ENCODE data around the gene ARHGEF7. TPM values are rescaled to one million over a fixed set of nuclear protein-coding genes. Genes with fewer than 3 reads are reported as not detected.

ARHGEF7 gene
- total RNA-seq, 1 donor from 2014 or later: 63.7 TPM

DNA sequence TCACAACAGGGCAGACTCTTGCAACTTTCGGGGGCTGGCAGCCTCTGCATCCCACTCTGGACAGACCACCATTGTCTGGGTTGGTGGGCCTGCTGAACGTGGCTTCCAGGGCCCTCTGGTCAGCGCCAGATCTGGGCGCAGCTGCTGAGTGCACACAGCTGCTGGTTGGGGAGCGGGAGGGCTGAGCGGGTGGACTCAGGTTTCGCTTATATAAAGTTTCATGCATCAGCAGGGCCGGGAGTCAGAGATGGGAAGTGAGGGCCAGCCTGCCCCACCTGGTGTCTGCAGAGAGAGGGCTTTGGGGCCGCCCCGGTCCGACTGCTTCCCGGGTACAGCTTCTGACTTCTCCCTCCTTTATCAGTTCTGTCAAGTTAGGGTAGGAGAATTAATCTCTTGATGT is 6.9 kb downstream of the ARHGEF7 start:
- intact Hi-C loops (cut with DNase I): no loop called here
- no peak overlapping the region for H3K4me3 ChIP-seq

DNA sequence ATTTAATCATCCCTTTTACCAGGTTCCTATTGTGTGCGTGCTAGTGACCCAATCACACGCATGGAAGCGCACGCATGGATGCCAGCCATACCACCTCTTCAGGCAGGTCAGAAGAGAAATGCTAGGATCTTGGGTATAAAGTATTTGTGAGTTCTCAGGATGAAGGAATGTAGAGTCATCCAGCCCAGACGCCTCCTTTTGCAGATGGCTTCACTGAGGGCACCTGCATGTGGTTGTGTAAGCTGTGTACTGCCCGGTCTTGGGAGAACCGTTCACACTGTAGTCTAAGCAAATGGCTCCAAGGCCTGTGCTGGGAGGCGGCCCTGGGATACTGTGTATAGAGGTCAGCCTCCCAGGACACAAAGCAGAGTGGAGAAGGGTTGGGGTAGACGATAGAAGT is 7.5 kb downstream of the ARHGEF7 start:
- Histone ChIP-seq H3K27ac (no peak overlapping the region), H3K27me3 (ENCODE audit: low read depth) (no peaks in the 10 kb centered on the region), H3K4me1 (peaks cover 15% of the 10 kb centered on the region), H3K36me3 (no peaks in the 10 kb centered on the region), H3K9me3 (no peaks in the 10 kb centered on the region), H3K4me3 (no peak overlapping the region)
- no peak for DNase-seq
- TF ChIP-seq, protein P1, sequence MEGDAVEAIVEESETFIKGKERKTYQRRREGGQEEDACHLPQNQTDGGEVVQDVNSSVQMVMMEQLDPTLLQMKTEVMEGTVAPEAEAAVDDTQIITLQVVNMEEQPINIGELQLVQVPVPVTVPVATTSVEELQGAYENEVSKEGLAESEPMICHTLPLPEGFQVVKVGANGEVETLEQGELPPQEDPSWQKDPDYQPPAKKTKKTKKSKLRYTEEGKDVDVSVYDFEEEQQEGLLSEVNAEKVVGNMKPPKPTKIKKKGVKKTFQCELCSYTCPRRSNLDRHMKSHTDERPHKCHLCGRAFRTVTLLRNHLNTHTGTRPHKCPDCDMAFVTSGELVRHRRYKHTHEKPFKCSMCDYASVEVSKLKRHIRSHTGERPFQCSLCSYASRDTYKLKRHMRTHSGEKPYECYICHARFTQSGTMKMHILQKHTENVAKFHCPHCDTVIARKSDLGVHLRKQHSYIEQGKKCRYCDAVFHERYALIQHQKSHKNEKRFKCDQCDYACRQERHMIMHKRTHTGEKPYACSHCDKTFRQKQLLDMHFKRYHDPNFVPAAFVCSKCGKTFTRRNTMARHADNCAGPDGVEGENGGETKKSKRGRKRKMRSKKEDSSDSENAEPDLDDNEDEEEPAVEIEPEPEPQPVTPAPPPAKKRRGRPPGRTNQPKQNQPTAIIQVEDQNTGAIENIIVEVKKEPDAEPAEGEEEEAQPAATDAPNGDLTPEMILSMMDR (IDR thresholded peaks at IDR 0.05): no peak
- intact Hi-C loops (cut with DNase I): no loop called here
- ATAC-seq: no peak

More for the DNA sequence above, 6.9 kb downstream of the ARHGEF7 start:
- H3K4me1 ChIP-seq: peaks cover 16% of the 10 kb centered on the region
- no peaks in the 10 kb centered on the region for H3K9me3 ChIP-seq
- H3K27ac ChIP-seq: no peak overlapping the region
- no peak for DNase-seq
- peaks cover 1% of the 10 kb centered on the region for H3K27me3 ChIP-seq (ENCODE audit: low read depth)
- no peaks in the 10 kb centered on the region for H3K36me3 ChIP-seq
- ATAC-seq: no peak
- TF ChIP-seq, protein P1 (IDR thresholded peaks at IDR 0.05): no peak

GRCh38 chr13:111123221-111123620 is 8.1 kb downstream of the ARHGEF7 start:
- H3K27ac ChIP-seq: no peak overlapping the region

GRCh38 chr13:111123649-111124048 is 8.5 kb downstream of the ARHGEF7 start:
- H3K27me3 ChIP-seq (ENCODE audit: low read depth): no peaks in the 10 kb centered on the region
- intact Hi-C loops (cut with DNase I): no loop called here
- H3K4me3 ChIP-seq: no peak overlapping the region
- peaks cover 15% of the 10 kb centered on the region for H3K4me1 ChIP-seq
- H3K27ac ChIP-seq: no peak overlapping the region
- no peak for DNase-seq
- TF ChIP-seq, protein P1 (IDR thresholded peaks at IDR 0.05): no peak
- no peak for ATAC-seq
- H3K9me3 ChIP-seq: no peaks in the 10 kb centered on the region
- no peaks in the 10 kb centered on the region for H3K36me3 ChIP-seq

More at GRCh38 chr13:111123221-111123620, 8.1 kb downstream of the ARHGEF7 start:
- intact Hi-C loops (cut with DNase I): no loop called here
- TF ChIP-seq, protein P1 (IDR thresholded peaks at IDR 0.05): no peak
- no peak overlapping the region for H3K4me3 ChIP-seq
- H3K9me3 ChIP-seq: no peaks in the 10 kb centered on the region
- no peaks in the 10 kb centered on the region for H3K36me3 ChIP-seq
- ATAC-seq (no peak), DNase-seq (no peak)
- peaks cover 15% of the 10 kb centered on the region for H3K4me1 ChIP-seq
- no peaks in the 10 kb centered on the region for H3K27me3 ChIP-seq (ENCODE audit: low read depth)

- Histone ChIP-seq H3K36me3 (no peaks in the 10 kb centered on the region), H3K4me1 (no peaks in the 10 kb centered on the region), H3K4me3 (no peak overlapping the region), H3K27me3 (ENCODE audit: low read depth) (no peaks in the 10 kb centered on the region), H3K9me3 (no peaks in the 10 kb centered on the region), H3K27ac (no peak overlapping the region)
- DNase-seq (no peak), ATAC-seq (no peak)
- TF ChIP-seq, protein P1 (IDR thresholded peaks at IDR 0.05): no peak
- intact Hi-C loops (cut with DNase I): no loop called here
These were observed 11.4 kb downstream of the ARHGEF7 start for GRCh38 chr13:111126509-111126908.

All from lower lobe of right lung (tissue), 2 donors.